ENCODE data around the gene KCTD19.

KCTD19 gene

GRCh38 chr16:67241008-67241900 is 85.3 kb downstream of the KCTD19 start:
- no peak overlapping the region for H3K4me3 ChIP-seq (ENCODE audit: control insufficient read depth in 1 of 7, extremely low read depth in 1 of 7, insufficient read depth in 4 of 7, low read depth in 2 of 7, low read length in 6 of 7)
- no peaks in the 10 kb centered on the region for H3K9me3 ChIP-seq (ENCODE audit: control extremely low read depth in 1 of 5, control insufficient read depth in 4 of 5, insufficient read depth in 2 of 5, low read depth in 1 of 5, low read length in 4 of 5)
- ChIA-PET POLR2A (interaction anchor here (2.3 kb wide), 1 partner anchor 14 kb away, joined by 6 read pairs; the partner anchor contains the start of gene TMEM208), CTCF (interaction anchor here (0.6 to 2.5 kb wide), 3 partner anchors 14 to 291 kb away, joined by 3 to 8 read pairs (median 6); partner anchors contain the start of gene TMEM208)
- H3K36me3 ChIP-seq (ENCODE audit: control insufficient read depth in 4 of 4, insufficient read depth in 4 of 4, low read length in 3 of 4) = peaks cover 12 to 47% (median 26%) of the 10 kb centered on the region in 4 experiments
- H3K27me3 ChIP-seq (replicated peaks in 2 of 5; ENCODE audit: control insufficient read depth in 4 of 5, insufficient read depth in 5 of 5, low read length in 4 of 5) = no peaks in the 10 kb centered on the region
- DNase-seq = no peak
- H3K4me1 ChIP-seq (ENCODE audit: control extremely low read depth in 1 of 4, control insufficient read depth in 4 of 4, insufficient read depth in 4 of 4, low read length in 3 of 4) = peaks cover 14 to 56% (median 45%) of the 10 kb centered on the region in 4 experiments
- 100% methylated on average over 2 of the region's 10 CpGs for WGBS (ENCODE audit: insufficient coverage)
- peak overlapping the region in 1 of 2 experiments; percentile 72 for H3K27ac ChIP-seq (ENCODE audit: insufficient read depth in 1 of 2, low read depth in 1 of 2, low read length in 2 of 2, poor library complexity in 1 of 2, severe bottlenecking in 2 of 2)

- CTCF ChIA-PET = interaction anchor here (1.2 to 2.5 kb wide), 3 partner anchors 9 to 20 kb away, joined by 3 to 8 read pairs (median 5); partner anchors contain the start of gene TMEM208
- H3K36me3 ChIP-seq (ENCODE audit: control insufficient read depth in 4 of 4, insufficient read depth in 4 of 4, low read length in 3 of 4) = peaks cover 17 to 55% (median 33%) of the 10 kb centered on the region in 4 experiments
- WGBS (ENCODE audit: insufficient coverage) = 89% methylated on average over 3 of the region's 4 CpGs
- H3K9me3 ChIP-seq (ENCODE audit: control extremely low read depth in 1 of 5, control insufficient read depth in 4 of 5, insufficient read depth in 2 of 5, low read depth in 1 of 5, low read length in 4 of 5) = no peaks in the 10 kb centered on the region
- H3K27me3 ChIP-seq (replicated peaks in 2 of 5; ENCODE audit: control insufficient read depth in 4 of 5, insufficient read depth in 5 of 5, low read length in 4 of 5) = no peaks in the 10 kb centered on the region
- H3K4me1 ChIP-seq (ENCODE audit: control extremely low read depth in 1 of 4, control insufficient read depth in 4 of 4, insufficient read depth in 4 of 4, low read length in 3 of 4) = peaks cover 14 to 49% (median 38%) of the 10 kb centered on the region in 4 experiments
- POLR2A ChIA-PET = no interaction called here
- no peak for DNase-seq
- peak overlapping the region in 1 of 2 experiments; percentile 38 for H3K27ac ChIP-seq (ENCODE audit: insufficient read depth in 1 of 2, low read depth in 1 of 2, low read length in 2 of 2, poor library complexity in 1 of 2, severe bottlenecking in 2 of 2)
- H3K4me3 ChIP-seq (ENCODE audit: control insufficient read depth in 1 of 7, extremely low read depth in 1 of 7, insufficient read depth in 4 of 7, low read depth in 2 of 7, low read length in 6 of 7) = no peak overlapping the region
Measured at GRCh38 chr16:67240506-67240905, 86.0 kb downstream of the KCTD19 start.
